GM21447 (cell line): ENCODE results near the gene CCR3.

ENCODE experiments used
- ATAC-seq: cut with Tn5 transposase; IDR thresholded peaks from one replicate; pipeline ENCODE4 v1.9.1; 2021; ENCODE audit not compliant: unreplicated experiment

The CCR3 gene

DNA sequence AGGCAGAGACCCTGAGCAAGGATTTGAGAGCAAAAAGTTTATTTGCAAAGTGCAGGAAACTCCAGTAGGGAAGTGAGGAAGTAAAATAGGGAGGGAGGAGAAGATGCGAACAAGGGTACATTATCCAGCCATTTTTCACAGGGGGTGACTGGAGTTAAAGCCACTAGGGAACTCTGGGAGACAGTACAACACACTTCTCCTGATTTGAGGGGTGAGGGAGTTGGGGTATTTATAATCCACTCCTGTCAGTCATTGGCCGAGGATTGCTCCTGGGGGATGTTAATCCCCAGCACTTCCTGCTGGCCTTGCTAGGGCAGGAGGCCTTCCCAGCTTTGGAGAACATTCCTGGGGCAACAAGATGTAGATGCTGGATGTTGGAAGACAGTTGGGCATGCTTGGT lies 28.2 kb downstream of the CCR3 start:
- no peak for ATAC-seq

DNA sequence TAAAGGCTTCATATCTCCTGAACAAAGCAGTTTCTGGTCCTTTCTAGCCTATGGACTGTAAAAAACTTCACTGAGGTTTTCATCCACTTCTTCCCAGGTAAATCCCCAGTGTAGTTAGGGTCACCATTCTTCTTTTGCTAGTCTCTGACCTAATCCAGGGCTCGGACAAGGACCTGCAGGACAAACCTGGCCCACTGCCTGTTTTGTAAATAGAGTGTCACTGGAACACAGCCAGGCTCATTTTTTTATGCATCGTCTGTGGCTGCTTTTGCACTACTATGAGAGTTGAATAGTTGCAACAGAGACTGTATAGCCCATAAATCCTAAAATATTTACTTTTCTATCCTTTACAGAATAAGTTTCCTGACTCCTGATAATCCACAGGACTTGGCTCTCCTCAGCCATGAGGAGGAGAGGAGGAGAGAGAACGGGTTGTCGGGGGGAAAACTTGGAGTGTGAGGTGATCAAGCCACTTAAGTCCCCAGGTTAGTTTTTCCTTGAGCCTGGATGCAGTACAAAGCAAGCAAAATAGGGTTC lies 29.0 kb downstream of the CCR3 start:
- no peak for ATAC-seq

DNA sequence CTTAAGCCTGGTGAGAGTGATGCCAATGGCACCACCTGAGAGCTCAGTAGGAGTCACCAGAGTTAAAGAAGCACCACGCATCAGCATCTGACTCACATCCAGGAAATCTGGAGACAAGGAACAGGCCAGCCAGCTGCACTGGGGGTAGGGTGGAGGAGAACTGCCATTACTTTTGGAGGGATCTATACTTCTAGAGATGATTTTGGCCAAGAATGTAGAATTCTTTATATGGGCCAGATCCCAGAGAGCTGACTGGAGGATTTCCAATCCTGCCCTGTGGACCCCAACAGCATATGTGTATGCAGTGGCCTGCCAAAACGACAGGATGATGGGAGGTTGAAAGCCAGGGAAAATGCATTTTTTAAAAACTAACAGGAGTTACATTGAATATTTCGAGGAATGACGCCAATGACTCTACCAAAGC lies 29.8 kb downstream of the CCR3 start:
- no peak for ATAC-seq

DNA sequence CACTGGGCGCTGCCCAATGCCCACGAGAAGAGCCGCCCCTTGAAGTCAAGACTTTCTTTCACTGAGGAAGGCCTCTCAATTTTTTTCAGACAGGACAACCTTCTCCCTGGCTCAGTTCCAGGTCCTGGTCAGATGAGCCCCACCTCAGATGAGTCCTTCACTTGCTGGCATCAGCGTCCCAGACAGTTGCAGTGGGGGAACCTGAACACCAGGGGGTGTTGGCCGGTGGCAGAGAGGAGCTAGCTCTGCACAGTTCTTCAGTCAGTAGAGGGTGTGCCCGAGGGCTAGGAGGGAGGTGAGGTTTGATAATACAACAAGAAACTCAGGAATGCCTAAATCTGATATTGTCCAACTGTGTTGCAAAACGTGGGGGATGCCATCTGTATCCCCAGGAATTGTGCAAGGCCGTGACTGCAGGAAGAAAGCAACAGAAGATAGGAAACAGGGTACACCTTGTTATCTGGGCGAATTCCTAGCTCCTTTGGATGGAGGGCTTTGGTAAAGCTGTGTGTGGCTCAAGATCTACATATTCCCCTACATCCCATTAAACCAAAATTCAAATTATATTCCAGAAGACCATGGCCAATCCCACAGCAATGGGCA lies 34.3 kb downstream of the CCR3 start:
- no peak for ATAC-seq

DNA sequence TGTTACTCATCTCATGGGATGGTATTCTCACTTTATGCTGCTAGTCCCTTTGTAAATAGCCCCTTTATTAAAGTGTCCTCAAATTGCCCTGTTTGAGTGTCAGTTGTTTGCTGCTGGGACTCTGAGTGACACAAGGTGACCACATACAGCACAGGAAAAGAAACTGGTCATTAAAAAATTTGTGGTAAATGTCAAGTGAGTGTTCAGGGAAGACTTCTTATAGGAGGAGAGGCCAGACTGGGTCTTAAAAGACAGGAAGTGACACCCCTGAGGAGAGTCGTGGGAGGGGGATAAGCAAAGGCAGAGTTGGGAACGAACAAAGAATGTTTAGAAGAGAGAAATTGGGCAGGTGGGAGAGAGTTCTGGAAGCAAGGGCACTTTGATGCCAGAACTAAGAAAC lies 35.2 kb downstream of the CCR3 start:
- no peak for ATAC-seq

DNA sequence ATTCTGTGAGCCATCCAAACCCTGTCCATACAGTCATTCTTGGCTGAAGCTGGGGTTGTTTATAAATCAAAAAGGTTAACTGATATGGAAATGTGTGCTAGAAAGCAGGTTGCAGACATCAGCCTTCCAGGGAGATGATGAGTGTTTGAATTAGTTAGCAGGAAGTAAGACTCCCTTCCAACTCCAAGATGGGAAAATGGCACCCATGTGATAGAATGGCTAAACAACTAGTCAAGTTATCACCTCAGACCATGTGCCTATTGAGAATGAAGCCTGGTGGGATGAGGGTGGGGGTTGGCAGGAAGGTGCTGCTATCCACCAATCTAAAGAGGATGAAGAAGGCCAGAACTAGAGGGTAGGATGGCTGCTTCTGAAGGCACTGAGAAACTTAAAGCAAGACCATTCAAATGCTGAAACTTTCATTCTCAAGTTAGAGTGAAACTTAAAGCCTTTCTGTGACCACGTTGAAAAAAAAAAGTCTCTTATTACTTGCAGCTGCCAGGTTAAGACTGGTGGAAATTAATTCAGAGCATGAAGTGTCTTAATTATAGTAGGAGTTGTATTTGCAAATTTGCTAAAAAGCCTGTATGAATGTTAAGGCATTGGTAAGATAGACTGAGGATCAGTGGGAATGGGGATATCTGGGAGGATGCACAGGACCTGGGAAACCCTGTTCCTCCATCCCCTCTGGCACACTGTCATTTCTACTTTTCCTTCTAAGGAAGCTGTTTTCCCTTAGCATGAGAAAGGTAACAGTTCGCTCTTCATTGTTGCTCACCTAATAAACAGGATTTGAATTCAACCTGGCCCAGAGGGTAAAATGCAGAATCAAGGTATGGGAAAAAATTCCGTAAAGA lies 36.8 kb downstream of the CCR3 start:
- no peak for ATAC-seq

DNA sequence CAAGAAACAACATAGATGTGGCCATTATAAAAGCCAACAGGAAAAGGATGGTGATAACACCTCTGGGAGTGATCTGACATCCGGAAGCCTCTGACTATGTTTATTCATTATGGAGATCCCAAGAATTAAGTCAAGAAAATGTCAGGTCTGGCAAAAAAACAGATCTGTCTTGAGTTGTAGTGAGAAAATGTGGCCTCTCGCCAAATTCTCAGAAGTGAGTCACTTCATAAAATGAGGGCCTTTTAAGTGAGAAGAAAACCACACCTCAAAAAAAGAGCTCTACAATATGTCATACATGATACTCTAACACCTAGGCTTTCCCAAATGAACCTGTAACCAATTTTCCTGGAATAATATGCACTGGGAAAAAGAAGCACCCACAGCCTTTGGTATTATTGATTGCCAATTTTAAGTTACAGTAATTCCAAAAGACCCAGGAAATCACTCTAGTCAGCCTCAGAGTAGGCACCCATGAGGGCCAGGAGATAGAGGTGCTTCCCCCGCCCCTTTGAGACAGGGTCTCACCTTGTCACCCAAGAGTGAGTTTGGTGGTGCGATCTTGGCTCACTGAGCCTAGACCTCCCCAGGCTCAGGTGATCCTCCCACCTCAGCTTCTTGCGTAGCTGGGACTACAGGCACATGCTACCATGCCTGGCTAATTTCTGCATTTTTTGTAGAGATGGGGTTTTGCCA lies 38.0 kb downstream of the CCR3 start:
- ATAC-seq, result no peak

DNA sequence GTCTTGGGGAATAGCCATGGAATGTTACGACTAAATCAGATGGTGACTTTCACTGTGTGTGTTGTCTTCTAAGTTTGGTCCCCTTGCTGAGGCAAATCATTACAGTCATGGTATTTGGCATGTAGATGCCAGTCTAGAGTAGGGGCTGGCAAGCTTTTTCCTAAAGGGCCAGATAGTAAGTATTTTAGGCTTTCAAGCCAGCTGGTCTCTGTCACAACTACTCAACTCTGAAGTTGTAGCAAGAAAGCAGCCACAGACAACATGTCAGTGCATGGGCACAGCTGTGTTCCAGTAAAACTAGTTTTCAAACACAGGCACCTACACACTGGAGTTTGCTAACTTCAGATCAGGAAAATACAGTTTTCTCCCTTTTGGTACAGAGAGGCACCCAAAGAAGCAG lies 39.3 kb downstream of the CCR3 start:
- ATAC-seq, result no peak

DNA sequence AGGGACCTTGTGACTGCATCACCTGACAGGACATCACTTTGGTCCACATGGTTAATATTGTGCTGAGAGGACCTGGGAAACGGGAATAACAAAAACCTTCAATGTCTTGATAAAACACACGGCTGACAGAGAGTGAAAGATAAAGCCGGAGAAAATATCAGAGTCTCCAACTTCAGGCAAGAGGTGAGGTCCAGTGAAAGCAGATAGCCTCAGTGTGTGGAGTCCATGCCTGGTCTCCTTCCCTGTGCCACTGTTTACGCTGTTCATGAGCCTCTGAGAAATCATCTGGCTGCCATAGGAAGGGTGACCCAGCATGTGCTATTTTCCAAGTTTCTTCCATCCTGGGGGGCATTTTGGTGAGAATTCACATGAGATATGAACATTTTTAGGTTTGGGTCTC lies 39.8 kb downstream of the CCR3 start:
- ATAC-seq, result no peak

DNA sequence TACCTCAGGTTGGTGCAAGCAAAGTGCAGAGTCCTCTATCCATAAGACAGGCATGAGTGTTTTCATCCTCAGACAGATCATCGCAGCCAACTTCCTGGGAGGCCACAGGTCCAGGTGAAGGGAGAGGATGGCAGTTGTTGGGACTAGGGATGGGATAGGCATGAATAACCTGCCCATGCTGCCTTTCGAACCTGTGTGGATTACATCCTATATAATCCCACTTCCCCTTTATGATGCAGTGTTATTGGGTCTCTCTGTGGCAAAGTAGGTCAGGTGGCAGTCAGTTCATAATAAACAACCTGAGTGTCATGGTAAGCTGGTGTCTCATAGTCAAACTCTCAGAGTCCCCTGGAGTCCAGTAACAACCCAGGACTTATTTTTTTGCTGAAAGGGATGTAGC lies 40.4 kb downstream of the CCR3 start:
- no peak for ATAC-seq

DNA sequence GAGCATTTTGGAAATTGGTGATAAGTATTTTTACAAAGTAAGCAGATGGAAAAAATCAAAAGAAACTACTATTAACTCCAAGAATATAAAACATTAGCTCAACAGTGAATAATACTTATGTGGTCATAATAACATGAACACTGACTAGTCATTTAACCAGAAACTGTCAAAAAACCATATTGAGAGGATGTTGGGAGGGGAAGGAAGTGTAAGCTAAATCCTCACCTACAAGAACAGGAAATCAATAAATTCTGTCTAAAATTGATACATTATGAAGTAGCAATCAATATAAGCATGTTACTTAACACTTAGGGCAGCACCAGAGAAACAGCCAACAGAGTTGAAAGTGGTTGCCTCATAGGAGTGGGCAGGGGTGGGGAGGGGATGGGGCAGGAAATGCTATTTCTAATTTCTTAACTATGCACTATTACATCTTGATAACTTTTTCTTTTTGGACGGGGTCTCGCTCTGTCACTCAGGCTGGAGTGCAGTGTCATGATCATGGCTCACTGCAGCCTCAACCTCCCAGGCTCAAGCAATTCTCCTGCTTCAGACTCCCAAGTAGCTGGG lies 41.7 kb downstream of the CCR3 start:
- no peak for ATAC-seq

DNA sequence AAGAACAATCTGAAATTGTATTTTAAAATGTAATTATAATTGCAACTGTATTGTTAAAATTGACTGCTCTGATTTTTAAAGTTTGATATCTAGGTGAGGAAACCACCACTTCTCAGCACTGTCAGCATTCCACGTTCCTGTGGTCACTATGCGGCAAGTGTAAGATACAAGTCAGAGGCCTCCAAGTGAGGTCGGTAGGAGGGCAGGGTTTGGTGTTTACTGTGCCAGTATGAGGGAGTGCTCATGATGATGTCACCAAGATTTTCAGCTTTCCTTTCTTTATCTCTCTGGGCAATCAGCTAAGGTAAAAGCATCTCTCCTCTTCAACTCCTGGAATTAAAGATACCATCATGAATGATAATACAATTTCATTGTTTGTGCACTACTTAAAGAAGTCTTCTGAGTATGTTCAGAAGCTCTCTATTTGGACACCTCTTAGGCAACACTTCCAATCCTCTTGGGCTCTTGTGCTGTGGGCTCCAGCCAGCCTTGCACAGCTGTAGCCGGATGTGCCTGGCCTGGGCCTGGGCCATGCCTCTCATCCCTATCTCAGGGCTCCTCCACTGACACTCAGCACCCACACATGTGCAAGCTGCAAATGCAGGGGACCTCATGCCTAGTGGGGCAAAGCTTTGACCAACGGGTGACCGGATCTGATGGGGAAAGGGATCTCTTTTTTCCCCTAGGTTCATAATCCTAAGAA lies 42.9 kb downstream of the CCR3 start:
- ATAC-seq, result no peak

DNA sequence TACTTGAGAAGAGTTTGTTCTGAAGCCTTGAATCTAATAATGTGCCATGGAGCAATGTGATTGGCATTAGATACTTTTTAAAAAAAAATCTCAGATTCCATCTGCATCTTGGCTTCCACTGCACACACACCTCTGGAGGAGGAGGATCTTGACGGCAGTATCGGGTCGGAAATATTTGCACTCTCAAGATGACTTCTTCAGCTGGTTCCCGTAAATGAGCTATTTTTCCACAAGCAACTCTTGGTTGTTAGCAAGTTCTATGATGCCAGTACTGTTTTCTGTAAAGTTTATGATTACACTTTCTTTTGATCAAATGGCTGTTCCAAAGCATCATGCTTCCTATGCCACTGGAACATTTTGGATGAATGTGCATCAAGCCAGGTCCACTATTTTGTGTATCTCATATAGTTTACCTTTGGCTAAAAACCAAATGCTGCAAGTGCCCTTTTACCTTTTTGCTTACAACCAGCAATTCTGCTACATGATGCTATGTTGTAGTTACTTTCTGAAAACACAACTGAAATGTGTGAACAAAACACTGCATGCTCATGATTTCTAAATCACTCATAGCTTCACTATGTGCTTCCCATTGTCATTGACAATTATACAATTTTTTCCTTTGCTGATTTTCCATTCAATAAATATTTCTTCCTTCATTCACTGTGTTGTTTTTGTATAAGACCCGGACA lies 43.8 kb downstream of the CCR3 start:
- ATAC-seq, result no peak

DNA sequence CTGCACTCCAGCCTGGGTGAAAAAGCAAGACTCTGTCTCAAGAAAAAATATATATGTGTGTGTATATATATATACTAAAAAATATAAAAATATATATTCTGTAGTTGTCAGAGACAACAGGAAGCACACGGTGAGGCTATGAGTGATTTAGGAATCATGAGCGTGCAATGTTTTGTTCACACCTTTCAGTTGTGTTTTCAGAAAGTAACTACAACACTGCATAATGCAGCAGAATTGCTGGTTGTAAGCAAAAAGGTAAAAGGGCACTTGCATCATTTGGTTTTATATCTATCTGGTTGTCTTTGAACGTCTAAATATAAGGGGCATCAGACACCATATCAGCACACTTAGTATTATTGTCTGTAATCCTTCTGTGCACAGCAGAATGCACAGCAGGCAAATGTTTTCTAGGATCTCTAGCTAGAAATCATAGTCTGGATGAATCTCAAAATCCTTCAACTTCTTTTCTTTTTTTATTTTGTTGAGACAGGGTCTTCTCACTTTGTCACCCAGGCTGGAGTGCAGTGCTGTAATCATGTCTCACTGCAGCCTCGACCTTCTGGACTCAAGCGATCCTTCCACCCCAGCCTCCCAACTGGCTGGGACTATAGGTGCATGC lies 44.8 kb downstream of the CCR3 start:
- no peak for ATAC-seq

DNA sequence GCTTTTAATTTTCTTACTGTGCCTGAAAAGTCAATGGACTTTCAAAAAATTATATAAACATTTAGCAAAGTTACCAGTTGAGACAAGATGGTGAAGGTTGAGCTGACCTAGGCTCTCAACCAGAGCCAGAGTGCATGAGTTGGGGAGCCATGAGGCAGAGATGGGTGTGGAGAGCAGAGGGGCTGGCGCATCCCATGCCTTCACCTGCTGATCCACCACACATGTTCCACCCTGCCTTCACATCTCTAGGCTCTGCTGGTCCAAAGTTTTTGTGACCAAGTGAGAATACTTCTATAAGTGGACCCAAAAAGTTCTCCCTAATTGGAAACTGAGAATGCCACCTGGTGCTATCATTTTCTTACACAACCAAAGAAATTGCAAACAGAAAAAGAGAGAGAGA lies 47.3 kb downstream of the CCR3 start:
- no peak for ATAC-seq

DNA sequence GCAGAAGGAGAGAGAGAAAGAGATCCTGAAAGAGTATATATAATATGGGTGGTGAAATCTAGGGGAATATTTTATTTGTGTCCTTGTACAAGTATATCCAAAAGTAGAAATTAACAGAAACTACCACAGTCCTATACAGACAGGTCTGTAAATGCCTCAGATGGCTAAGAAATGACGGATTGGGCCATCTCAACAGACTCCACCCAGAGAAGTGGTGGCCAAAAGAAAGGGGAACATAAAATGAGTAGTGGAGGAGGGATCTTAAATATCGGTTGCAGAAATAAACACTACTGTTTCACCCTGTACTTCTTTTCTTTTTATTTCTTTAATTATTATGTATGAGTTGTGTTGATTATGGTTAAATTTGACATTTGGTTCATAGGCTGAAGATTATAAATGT lies 47.7 kb downstream of the CCR3 start:
- no peak for ATAC-seq

DNA sequence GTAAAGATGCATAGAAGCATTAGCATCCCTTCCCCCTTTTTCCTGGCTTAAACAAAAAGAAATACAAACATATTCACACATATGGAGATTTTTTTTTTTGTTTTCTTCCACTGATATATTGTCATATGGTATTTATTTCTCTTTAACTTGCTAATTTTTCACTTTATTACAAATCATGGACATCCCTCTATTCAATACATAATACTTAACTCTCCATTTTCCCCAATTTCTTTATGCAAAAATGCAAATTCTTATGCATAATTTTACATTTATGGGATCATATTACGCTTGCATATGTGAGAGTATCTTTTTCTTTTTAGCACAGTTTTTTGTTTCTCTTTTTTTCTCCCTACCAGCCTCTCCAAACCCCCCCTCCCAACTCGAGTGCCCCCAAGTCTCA lies 48.8 kb downstream of the CCR3 start:
- ATAC-seq, result no peak

DNA sequence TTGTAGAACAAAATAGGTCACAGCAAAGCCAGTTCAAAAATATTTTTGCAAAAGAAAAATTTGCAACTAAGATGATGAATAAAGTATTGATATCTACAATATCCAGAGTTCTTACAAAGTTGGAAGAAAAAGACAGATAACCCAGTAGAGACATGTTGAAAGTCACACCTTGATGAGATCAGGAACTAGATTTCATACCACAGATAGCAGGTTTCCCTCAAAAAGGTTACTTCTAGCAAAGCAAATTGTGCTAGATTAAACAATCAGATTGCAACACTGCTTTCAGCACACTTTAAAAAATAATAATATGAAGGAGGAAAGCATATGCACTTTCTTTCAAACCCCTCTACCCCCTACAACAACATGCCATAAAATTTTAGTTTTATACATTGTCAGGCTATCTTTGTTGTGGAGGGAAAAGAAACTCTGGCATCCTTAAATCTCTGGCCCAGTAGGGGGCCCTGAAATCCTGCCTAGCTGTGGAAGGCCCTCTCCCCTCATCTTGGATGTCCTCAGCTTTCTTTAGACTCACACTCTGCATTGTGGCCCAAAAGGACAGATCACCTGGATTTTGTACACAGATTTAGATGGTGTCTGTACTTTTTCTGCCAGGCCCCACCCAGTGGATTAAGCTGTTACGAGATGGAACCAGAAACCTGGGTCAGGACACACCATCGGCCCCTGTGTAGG lies 50.9 kb downstream of the CCR3 start:
- no peak for ATAC-seq
